ENCODE data around the gene LYPLAL1.
"Not testable (repeated sequence)": the region's sequence is repeated elsewhere in the genome, so short reads cannot be mapped to it uniquely, and the experiment has no call there.

LYPLAL1 gene

DNA sequence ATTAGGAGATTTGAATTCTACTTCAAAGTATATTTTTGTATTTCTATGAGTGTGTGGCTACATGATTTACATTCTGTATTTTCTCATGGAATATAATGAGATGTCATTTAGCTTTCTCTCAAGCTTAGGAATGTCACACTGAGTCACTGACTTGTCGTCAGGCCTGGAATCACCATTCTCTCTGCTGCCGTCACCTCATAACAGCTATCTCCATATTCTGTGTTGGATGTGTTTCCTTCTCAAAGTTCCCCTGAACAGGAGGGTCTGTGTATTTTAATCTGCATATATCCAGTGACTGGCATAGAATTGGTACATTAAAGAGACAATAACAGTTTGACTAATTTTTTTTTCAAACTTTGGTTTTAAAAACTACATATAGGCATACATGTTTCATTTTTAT is 35.9 kb downstream of the LYPLAL1 start:
- no peak for DNase-seq (ENCODE audit: extremely low read depth in 1 of 2, low read depth in 1 of 2)

- no peak for DNase-seq (ENCODE audit: extremely low read depth in 1 of 2, low read depth in 1 of 2)
These were observed 36.4 kb downstream of the LYPLAL1 start for GRCh38 chr1:219210067-219210466.

DNA sequence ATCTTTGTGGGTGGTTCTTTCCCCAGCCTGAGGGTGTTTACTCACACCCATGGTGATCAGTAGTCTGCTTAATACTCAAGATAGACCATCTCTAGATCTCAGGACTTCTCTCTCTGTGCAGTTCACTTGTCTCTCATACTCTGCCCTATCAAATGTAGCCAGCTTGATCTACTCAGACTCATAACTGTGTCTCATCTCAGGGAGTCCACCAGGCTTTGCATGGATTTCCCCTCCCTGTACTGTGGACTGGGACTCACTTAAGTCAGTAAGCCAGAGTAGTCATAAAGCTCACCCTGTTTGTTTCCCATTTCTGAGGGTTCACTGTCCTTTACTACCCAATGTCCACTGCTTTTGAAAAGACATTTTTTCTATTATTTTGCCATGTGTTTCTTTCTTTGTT is 41.8 kb downstream of the LYPLAL1 start:
- DNase-seq (ENCODE audit: extremely low read depth in 1 of 2, low read depth in 1 of 2) = no peak

- no peak for DNase-seq (ENCODE audit: extremely low read depth in 1 of 2, low read depth in 1 of 2)
These were observed 47.3 kb downstream of the LYPLAL1 start for GRCh38 chr1:219220945-219221344.

GRCh38 chr1:219223496-219223895 is 49.8 kb downstream of the LYPLAL1 start:
- DNase-seq (ENCODE audit: extremely low read depth in 1 of 2, low read depth in 1 of 2) = no peak

DNA sequence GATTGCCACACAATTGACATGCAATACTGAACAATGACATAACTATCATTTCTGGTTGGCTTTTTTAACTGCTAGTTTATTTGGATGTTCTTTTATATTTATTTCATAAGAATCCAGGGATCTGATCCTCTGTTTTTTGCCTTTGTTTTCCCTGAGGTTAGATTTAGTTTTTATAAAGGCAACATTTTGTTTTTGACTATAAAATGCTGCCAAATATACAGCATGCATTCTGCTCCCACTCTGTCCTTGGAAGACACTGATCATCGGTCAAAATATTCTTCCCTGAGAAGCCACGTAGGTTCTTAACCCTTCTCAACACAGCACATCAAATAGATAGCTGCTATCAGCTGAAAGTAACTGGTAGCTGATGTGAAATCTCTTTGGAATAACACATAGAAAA is 52.5 kb downstream of the LYPLAL1 start:
- no peak for DNase-seq (ENCODE audit: extremely low read depth in 1 of 2, low read depth in 1 of 2)

DNA sequence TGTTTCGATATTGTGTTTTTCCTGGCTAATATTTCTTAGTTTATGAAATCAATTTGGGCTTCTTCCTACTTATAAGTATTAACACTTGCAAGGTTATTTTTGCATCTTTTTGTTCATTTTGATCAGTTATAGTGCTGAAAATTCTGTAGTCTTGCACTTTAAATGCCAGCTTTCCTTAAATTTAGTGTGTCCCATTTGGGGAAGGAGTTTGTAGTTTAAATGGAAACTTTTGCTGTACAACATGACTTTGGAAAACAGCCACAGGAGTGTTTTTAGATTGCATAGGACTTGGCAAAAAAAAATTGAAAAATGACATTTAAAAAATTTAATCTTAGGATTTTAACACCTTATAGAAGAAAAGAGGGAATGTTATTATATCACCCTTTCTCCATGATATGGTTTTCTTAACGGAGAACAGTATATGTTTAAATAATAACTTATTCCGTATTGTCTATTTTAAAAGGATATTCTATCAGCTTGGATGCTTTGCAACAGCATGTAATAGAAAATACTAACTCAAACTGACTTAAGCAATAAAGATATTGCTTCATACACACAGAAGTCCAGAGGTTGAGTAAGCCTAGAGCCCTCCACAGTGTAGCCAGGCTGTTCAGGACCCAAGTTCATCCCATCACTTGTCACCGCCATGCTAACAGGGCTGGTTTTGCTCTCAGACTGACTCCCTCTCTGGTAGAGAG is 53.8 kb downstream of the LYPLAL1 start:
- DNase-seq (ENCODE audit: extremely low read depth in 1 of 2, low read depth in 1 of 2) = no peak

DNA sequence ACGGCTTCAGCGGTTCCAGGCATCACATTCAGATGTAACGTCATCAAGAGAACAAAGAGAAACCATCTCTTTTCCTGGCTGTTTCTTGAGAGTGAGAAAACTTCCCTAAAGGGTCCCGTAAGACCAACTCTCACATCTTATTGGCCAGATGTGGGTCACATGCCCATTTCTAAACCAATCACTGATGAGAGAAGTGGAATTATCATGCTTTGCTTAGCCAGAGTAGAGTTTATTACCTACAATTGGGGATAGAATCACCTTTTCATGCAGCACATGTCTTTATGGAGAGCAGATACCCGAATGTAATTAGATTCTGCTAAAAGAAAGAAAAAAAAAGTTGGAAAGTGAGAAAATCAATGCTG is 54.4 kb downstream of the LYPLAL1 start:
- no peak for DNase-seq (ENCODE audit: extremely low read depth in 1 of 2, low read depth in 1 of 2)

- DNase-seq (ENCODE audit: extremely low read depth in 1 of 2, low read depth in 1 of 2) = no peak
These were observed 59.2 kb downstream of the LYPLAL1 start for GRCh38 chr1:219232890-219233289.

- no peak for DNase-seq (ENCODE audit: extremely low read depth in 1 of 2, low read depth in 1 of 2)
These were observed 62.3 kb downstream of the LYPLAL1 start for GRCh38 chr1:219235903-219236481.

- no peak for DNase-seq (ENCODE audit: extremely low read depth in 1 of 2, low read depth in 1 of 2)
These were observed 63.4 kb downstream of the LYPLAL1 start for GRCh38 chr1:219236933-219237610.

DNA sequence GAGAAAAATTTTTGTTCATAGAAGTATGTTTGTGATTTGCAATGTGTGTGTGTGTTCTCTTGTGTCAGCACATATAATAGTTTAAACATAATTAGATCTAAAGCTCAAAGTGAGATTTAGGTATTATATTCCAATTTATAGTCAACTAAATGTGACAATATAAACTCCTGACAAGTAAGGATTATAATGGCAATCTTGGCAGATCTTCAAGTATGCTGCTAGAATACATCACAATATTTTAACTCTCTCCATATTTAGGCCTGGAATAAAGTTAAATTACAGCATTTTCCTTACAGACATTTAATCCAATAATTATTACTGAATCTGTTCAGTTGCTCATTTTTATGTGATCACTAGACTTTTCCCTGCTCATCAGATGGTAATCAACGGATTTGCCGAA is 65.8 kb downstream of the LYPLAL1 start:
- no peak for DNase-seq (ENCODE audit: extremely low read depth in 1 of 2, low read depth in 1 of 2)

DNA sequence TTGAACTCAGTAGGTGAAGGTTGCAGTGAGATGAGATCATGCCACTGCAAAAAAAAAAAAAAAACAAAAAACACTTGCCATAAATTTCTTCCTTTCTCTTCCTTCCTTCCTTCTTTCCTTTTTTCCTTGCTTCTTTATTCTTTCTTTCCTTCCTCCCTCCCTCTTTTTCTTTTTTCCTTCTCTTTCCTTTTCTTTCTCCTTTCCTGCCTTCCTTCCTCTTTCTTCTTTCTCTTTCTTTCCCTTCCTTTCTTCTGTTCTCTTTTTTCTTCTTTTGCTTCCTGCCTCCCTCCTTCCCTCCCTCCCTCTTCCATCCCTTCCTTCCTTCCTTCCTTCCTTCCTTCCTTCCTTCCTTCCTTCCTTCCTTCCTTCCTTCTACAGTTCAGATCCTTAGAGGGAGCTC is 71.2 kb downstream of the LYPLAL1 start:
- DNase-seq (ENCODE audit: extremely low read depth in 1 of 2, low read depth in 1 of 2) = no peak

DNA sequence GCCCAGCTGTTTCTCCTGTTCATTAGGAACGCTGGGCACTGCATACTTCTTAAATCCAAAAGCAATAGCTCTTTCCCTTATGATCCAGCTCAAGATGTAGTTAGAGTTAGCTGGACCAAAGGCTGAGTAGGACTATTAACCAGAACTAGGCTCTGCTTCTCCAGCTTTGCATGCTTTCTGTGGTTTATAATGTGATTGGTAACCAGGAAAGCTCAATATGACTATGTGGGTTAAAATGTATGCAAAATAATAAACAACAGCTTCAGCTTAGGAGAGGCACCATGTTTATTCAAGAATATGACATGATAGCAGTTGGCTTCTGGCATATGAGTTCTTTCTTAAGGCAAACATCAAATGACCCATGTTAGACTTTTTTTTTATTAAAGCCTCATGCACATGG is 73.8 kb downstream of the LYPLAL1 start:
- DNase-seq (ENCODE audit: extremely low read depth in 1 of 2, low read depth in 1 of 2) = no peak

DNA sequence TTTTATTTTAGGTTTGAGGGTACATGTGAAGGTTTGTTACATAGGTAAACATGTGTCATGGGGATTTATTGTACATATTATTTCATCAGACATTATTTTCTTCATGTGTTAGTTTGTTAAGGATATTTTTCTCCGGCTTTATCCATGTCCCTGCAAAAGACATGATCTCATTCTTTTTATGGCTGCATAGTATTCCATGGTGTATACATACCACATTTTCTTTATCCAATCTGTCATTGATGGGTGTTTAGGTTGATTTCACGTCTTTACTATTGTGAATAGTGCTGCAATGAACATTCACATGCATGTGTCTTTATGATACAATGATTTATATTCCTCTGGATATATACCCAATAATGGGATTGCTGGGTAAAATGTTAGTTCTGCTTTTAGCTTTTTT is 76.8 kb downstream of the LYPLAL1 start:
- DNase-seq (ENCODE audit: extremely low read depth in 1 of 2, low read depth in 1 of 2) = not testable (repeated sequence)

DNA sequence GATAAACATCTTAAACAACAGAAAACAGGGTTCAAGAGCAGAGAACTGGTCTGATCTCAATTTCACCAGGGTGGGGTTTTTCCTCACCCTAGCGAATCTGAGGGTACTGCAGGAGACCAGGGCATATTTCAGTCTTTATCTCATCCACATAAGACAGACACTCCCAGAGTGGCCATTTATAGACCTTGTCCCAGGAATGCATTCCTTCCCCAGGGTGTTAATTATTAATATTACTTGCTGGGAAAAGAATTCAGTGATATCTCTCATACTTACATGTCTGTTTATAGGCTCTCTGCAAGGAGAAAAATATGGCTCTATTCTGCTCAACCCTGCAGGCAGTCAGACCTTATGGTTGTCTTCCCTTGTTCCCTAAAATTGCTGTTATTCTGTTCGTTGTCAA is 84.1 kb downstream of the LYPLAL1 start:
- DNase-seq (ENCODE audit: extremely low read depth in 1 of 2, low read depth in 1 of 2) = no peak

DNA sequence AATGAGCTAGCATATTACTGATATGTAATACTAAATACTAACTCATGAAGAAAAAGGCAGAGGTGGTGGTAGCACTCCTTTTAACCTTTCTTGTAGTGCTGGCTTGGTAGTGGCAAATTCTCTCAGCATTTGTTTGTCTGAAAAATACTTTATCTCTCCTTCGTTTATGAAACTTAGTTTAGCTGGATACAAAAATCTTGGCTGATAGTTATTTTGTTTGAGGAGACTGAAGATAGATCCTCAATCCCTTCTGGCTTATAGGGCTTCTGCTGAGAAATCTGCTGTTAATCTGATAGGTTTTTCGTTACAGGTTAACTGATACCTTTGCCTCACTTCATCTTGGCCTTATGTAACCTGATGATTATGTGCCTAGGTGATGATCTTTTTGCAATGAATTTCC is 87.8 kb downstream of the LYPLAL1 start:
- DNase-seq (ENCODE audit: extremely low read depth in 1 of 2, low read depth in 1 of 2) = no peak
